NT2/D1 (cell line): Measurements from ENCODE around the gene PPTC7.
"Not testable (repeated sequence)": the region's sequence is repeated elsewhere in the genome, so short reads cannot be mapped to it uniquely, and the experiment has no call there.

Source experiments
- DNase-seq: peaks from one replicate; pipeline ENCODE4 v3.0.0-alpha.2; 2011; ENCODE audit warnings: low read depth, low spot score
- H3K27me3 ChIP-seq: 2 replicates; pipeline ENCODE4 v1.6.0; 2011; ENCODE audit warnings: mild to moderate bottlenecking; ENCODE audit not compliant: insufficient read length, insufficient read depth
- H3K36me3 ChIP-seq: 2 replicates; pipeline ENCODE4 v1.6.1; 2011; ENCODE audit warnings: mild to moderate bottlenecking, low read length, mixed read lengths; ENCODE audit not compliant: insufficient read depth, insufficient read length
- H3K4me1 ChIP-seq: 2 replicates; pipeline ENCODE4 v1.5.1; 2011; ENCODE audit not compliant: insufficient read depth, insufficient read length
- H3K4me3 ChIP-seq: 2 replicates; pipeline ENCODE4 v1.5.1; 2011; ENCODE audit warnings: low read depth; ENCODE audit not compliant: insufficient read length
- H3K9ac ChIP-seq: 2 replicates; pipeline ENCODE4 v1.6.0; 2011; ENCODE audit warnings: low read depth; ENCODE audit not compliant: insufficient read length
- H3K9me3 ChIP-seq: 2 replicates; pipeline ENCODE4 v1.5.1; 2011; ENCODE audit warnings: mild to moderate bottlenecking, low read length; ENCODE audit not compliant: insufficient read depth
- SUZ12 ChIP-seq: IDR thresholded peaks from 2 replicates; pipeline ENCODE4 v1.6.1; 2011; ENCODE audit not compliant: insufficient read length, insufficient read depth; ENCODE audit errors: extremely low read depth
- YY1 ChIP-seq: IDR thresholded peaks from 2 replicates; pipeline ENCODE4 v1.6.1; 2011; ENCODE audit not compliant: insufficient read length, insufficient read depth
- ZNF274 ChIP-seq: IDR thresholded peaks from 2 replicates; pipeline ENCODE4 v1.6.1; 2011; ENCODE audit warnings: mild to moderate bottlenecking, low read depth, low read length

Gene PPTC7

DNA sequence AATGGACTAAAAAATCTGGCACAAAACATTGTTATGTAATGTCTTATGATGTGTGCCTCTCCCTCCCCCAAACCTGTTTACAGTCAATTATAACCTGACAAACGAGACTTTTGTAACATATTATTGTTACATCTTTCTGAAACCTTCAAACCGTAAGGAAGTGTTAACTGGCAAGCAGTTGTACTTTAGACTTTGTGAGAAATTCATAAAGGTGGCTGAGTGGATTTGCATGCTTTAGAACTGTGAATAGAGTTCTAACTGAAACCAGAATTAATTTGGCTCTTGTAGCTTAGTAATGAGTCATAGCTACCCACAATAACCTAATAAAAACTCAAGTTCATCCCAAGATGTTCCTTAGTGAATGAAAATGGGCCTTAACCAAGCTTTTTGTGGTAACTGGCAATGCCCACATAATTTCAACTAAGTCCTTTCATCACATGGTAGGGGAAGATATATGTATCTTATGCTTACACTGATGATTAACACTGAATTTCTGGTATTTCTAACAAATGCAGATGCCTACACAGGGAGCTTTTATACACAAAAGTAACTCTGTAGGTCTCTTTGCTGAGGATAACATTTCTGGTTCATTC lies 51.3 kb downstream of the PPTC7 start:
- no peak for DNase-seq
- TF ChIP-seq SUZ12 (no peak), ZNF274 (no peak), YY1 (no peak)

DNA sequence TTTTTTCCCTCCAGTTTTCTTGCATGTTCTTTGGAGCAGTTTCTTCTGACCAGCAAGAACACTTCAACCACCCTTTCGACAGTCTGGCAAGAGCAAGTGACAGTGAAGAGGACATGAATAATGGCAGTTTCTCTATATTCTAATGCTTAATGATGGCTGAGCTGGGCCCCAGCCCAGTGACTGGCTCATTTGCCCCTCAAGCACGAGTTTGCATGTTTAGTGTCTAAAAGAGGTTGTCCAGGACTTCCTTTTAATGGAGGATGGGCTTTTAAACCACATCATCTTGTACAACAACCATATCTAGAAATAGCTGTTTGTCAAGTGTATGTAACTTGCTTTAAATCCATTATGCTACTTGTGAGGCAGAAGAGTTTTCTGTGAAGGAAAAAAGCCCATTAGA lies 52.6 kb downstream of the PPTC7 start:
- DNase-seq = no peak
- H3K27me3 ChIP-seq = no peaks in the 10 kb centered on the region

More for the DNA sequence above, 51.3 kb downstream of the PPTC7 start:
- no peak overlapping the region for H3K4me3 ChIP-seq
- no peaks in the 10 kb centered on the region for H3K9me3 ChIP-seq
- H3K9ac ChIP-seq = no peak overlapping the region
- H3K27me3 ChIP-seq = no peaks in the 10 kb centered on the region
- H3K36me3 ChIP-seq = peaks cover 20% of the 10 kb centered on the region
- no peaks in the 10 kb centered on the region for H3K4me1 ChIP-seq

DNA sequence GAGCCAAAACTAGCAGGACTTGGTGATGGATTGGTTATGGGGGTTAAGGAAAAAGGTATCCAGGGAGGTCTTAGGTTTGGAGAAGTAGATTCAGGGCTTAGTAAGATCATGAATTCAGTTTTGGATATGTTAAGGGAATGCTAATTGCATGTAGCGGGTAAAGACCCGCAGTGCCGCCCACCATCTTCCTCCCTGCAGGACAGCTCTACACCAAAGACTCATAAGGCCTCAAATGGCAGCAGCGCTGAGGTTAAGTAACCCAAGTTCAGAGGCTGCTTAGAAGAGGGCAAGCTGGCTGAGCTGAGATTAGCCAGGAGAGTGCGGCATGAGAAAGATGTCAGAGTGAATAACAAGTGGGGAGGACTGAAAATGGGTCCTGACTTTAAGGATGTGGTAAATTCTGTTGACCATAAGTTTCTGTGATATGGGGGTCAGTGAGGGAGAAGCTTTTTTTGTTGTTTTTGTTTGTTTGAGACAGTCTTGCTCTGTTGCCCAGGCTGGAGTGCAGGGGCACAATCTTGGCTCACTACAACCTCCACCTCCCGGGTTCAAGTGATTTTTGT lies 54.8 kb downstream of the PPTC7 start:
- H3K4me1 ChIP-seq = no peaks in the 10 kb centered on the region

More for the DNA sequence above, 52.6 kb downstream of the PPTC7 start:
- Histone ChIP-seq H3K9ac (no peak overlapping the region), H3K4me3 (no peak overlapping the region), H3K4me1 (no peaks in the 10 kb centered on the region), H3K36me3 (peaks cover 7% of the 10 kb centered on the region), H3K9me3 (no peaks in the 10 kb centered on the region)
- no peak for TF ChIP-seq YY1
- no peak for TF ChIP-seq SUZ12
- no peak for TF ChIP-seq ZNF274

DNA sequence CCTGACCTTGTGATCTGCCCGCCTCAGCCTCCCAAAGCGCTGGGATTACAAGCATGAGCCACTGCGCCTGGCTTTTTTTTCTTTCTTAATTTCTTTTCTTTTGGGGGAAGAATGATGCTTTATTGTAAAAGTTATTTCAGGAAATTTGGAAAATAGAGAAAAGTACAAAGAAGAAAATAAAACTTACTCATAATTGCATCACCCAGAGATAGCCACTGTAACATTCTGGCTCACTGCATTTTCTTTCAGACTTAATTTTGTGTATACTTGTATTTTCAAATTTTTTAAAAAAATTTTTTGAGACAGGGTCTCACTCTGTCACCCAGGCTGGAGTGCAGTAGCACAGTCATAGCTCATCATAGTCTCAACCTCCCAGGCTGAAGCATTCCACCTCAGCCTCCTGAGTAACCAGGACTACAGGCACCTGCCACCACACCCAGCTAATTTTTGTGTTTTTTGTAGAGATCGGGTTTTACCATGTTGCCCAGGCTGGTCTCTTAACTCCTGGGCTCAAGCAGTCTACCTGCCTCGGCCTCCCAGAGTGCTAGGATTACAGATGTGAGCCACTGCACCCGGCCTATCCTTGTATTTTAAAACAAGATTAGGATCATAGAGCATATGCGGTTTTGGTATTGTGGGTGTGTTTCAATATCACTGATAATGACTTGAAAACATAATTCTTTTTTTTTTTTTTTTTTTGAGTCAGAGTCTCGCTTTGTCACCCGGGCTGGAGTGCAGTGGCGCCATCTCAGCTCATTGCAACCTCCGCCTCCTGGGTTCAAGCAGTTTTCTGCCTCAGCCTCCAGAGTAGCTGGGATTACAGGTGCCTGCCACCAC lies 62.0 kb downstream of the PPTC7 start:
- H3K9ac ChIP-seq, H3K4me1 ChIP-seq, H3K9me3 ChIP-seq, H3K27me3 ChIP-seq, H3K4me3 ChIP-seq, H3K36me3 ChIP-seq, DNase-seq: not testable (repeated sequence)

More for the DNA sequence above, 54.8 kb downstream of the PPTC7 start:
- no peak overlapping the region for H3K9ac ChIP-seq
- TF ChIP-seq SUZ12 (no peak), YY1 (no peak), ZNF274 (no peak)
- no peak overlapping the region for H3K4me3 ChIP-seq
- H3K27me3 ChIP-seq = no peaks in the 10 kb centered on the region
- no peaks in the 10 kb centered on the region for H3K36me3 ChIP-seq
- H3K9me3 ChIP-seq = no peaks in the 10 kb centered on the region
- DNase-seq = no peak

DNA sequence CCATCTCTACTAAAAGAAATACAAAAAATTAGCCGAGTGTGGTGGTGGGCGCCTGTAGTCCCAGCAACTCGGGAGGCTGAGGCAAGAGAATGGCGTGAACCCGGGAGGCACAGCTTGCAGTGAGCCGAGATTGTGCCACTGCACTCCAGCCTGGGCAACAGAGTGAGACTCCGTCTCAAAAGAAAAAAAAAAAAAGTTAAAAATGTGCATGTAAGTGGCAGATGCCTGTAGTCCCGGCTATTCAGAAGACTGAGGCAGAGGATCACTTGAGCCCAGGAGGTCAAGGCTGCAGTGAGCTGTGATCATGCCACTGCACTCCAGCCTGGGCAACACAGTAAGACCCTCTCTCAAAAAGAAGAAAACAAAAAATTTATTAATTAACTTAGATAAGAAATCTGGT lies 65.1 kb downstream of the PPTC7 start:
- DNase-seq, H3K36me3 ChIP-seq, H3K4me1 ChIP-seq, H3K4me3 ChIP-seq, H3K9me3 ChIP-seq, H3K27me3 ChIP-seq, H3K9ac ChIP-seq: not testable (repeated sequence)

DNA sequence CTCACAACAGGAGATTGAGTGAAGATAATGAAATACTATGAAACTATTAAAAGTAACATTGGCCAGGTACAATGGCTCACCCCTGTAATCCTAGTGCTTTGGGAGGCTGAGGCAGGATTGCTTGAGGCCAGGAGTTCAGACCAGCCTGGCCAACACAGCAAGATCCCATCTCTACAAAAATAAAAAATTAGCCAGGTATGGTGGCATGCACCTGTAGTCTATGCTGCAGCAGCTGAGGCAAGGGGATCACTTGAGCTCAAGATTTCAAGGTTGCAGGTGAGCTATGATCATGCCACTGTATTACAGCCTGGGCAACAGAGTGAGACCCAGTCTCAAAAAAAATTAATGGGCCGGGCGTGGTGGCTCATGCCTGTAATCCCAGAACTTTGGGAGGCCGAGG lies 66.1 kb downstream of the PPTC7 start:
- H3K4me1 ChIP-seq = no peaks in the 10 kb centered on the region
- no peaks in the 10 kb centered on the region for H3K27me3 ChIP-seq
- H3K4me3 ChIP-seq = no peak overlapping the region
- H3K9me3 ChIP-seq = no peaks in the 10 kb centered on the region
- TF ChIP-seq SUZ12 = no peak
- TF ChIP-seq ZNF274 = no peak
- H3K36me3 ChIP-seq = no peaks in the 10 kb centered on the region
- DNase-seq = no peak
- H3K9ac ChIP-seq = no peak overlapping the region

DNA sequence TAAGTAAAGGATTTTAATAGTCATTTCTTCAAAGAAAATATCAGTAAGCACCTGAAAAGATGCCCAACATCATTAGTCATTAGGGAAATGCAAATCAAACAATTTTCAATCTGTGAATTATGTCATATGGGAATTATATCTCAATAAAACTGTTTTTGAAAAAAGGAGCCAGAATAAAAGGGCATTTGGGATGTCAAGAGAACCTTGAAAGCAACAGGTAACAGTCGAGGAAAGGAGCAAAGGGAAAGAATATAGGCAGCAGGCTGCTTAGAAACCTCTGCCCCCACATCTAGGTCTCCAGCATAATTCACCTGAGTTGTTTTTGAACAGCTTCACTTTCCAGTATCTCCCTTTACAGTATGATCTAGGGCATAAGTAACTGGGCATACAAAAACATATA lies 68.8 kb downstream of the PPTC7 start:
- H3K36me3 ChIP-seq = no peaks in the 10 kb centered on the region
- H3K4me1 ChIP-seq = no peaks in the 10 kb centered on the region
- H3K27me3 ChIP-seq = no peaks in the 10 kb centered on the region
- DNase-seq = no peak
- H3K4me3 ChIP-seq = no peak overlapping the region
- no peaks in the 10 kb centered on the region for H3K9me3 ChIP-seq
- no peak overlapping the region for H3K9ac ChIP-seq
- TF ChIP-seq ZNF274 (no peak), SUZ12 (no peak), YY1 (no peak)
